Muscle layer of colon (tissue), 2 donors: ENCODE results near the gene ACTR3C.

Experiments used
- H3K27ac ChIP-seq: one replicate; pipeline ENCODE4 v1.7.0; 2013; ENCODE audit warnings: low read depth, mild to moderate bottlenecking, low read length, moderate library complexity
- H3K27me3 ChIP-seq, 2 donors: one replicate each; pipeline ENCODE4 v1.7.0; 2013; ENCODE audit warnings: low read length in 2 of 2, mild to moderate bottlenecking in 2 of 2; ENCODE audit not compliant: insufficient read depth in 2 of 2, control insufficient read depth in 1 of 2
- H3K36me3 ChIP-seq: one replicate; pipeline ENCODE4 v1.7.0; 2013; ENCODE audit warnings: mild to moderate bottlenecking, low read length; ENCODE audit not compliant: insufficient read depth
- H3K4me1 ChIP-seq: one replicate; pipeline ENCODE4 v1.7.0; 2013; ENCODE audit warnings: mild to moderate bottlenecking, low read length; ENCODE audit not compliant: insufficient read depth
- H3K4me3 ChIP-seq, 2 donors: one replicate each; pipeline ENCODE4 v1.7.0; 2013; ENCODE audit warnings: low read length in 2 of 2, low read depth in 1 of 2, mild to moderate bottlenecking in 1 of 2, moderate library complexity in 1 of 2
- H3K9ac ChIP-seq: one replicate; pipeline ENCODE4 v1.7.0; 2013; ENCODE audit warnings: low read length
- H3K9me3 ChIP-seq: one replicate; pipeline ENCODE4 v1.7.0; 2013; ENCODE audit warnings: mild to moderate bottlenecking, low read length
- donor health status: abdominal sarcoma.
- donor health status: Adenocarcinoma of cecum.

ACTR3C gene

GRCh38 chr7:150357771-150358427, 34.6 kb upstream of the ACTR3C start:
- no peaks in the 10 kb centered on the region for H3K36me3 ChIP-seq
- no peak overlapping the region for H3K9ac ChIP-seq
- peaks cover 21% of the 10 kb centered on the region for H3K4me1 ChIP-seq
- no peaks in the 10 kb centered on the region for H3K27me3 ChIP-seq
- no peak overlapping the region for H3K27ac ChIP-seq
- H3K9me3 ChIP-seq, result no peaks in the 10 kb centered on the region
- no peak overlapping the region for H3K4me3 ChIP-seq

GRCh38 chr7:150357270-150357669, 33.9 kb upstream of the ACTR3C start:
- H3K27ac ChIP-seq, result no peak overlapping the region
- no peak overlapping the region for H3K9ac ChIP-seq
- no peaks in the 10 kb centered on the region for H3K36me3 ChIP-seq
- H3K4me1 ChIP-seq, result peaks cover 21% of the 10 kb centered on the region
- H3K9me3 ChIP-seq, result no peaks in the 10 kb centered on the region
- H3K27me3 ChIP-seq, result no peaks in the 10 kb centered on the region
- no peak overlapping the region for H3K4me3 ChIP-seq

- H3K27ac ChIP-seq, result no peak overlapping the region
- H3K4me3 ChIP-seq, result no peak overlapping the region
- H3K4me1 ChIP-seq, result peaks cover 16% of the 10 kb centered on the region
- no peak overlapping the region for H3K9ac ChIP-seq
- no peaks in the 10 kb centered on the region for H3K9me3 ChIP-seq
- no peaks in the 10 kb centered on the region for H3K27me3 ChIP-seq
- no peaks in the 10 kb centered on the region for H3K36me3 ChIP-seq
These were observed 33.0 kb upstream of the ACTR3C start for GRCh38 chr7:150356265-150356897.

- Histone ChIP-seq H3K9ac (no peak overlapping the region), H3K27me3 (no peaks in the 10 kb centered on the region), H3K4me3 (no peak overlapping the region), H3K27ac (peak overlapping the region; percentile 35), H3K4me1 (peaks cover 15% of the 10 kb centered on the region), H3K9me3 (no peaks in the 10 kb centered on the region), H3K36me3 (no peaks in the 10 kb centered on the region)
These were observed 32.3 kb upstream of the ACTR3C start for GRCh38 chr7:150355666-150356059.

- Histone ChIP-seq H3K4me1 (peaks cover 15% of the 10 kb centered on the region), H3K27ac (no peak overlapping the region), H3K9me3 (no peaks in the 10 kb centered on the region), H3K36me3 (no peaks in the 10 kb centered on the region), H3K4me3 (no peak overlapping the region), H3K9ac (no peak overlapping the region), H3K27me3 (no peaks in the 10 kb centered on the region)
These were observed 28.3 kb upstream of the ACTR3C start for GRCh38 chr7:150351587-150352194.

- Histone ChIP-seq H3K27ac (no peak overlapping the region), H3K36me3 (no peaks in the 10 kb centered on the region), H3K27me3 (no peaks in the 10 kb centered on the region), H3K9ac (no peak overlapping the region), H3K4me3 (no peak overlapping the region), H3K4me1 (peaks cover 6% of the 10 kb centered on the region), H3K9me3 (no peaks in the 10 kb centered on the region)
These were observed 23.6 kb upstream of the ACTR3C start for GRCh38 chr7:150346922-150347321.

- Histone ChIP-seq H3K9ac (no peak overlapping the region), H3K4me1 (peaks cover 6% of the 10 kb centered on the region), H3K9me3 (no peaks in the 10 kb centered on the region), H3K4me3 (no peak overlapping the region), H3K36me3 (no peaks in the 10 kb centered on the region), H3K27ac (no peak overlapping the region), H3K27me3 (no peaks in the 10 kb centered on the region)
These were observed 21.7 kb upstream of the ACTR3C start for GRCh38 chr7:150345012-150345411.

- Histone ChIP-seq H3K9ac (no peak overlapping the region), H3K4me3 (no peak overlapping the region), H3K36me3 (no peaks in the 10 kb centered on the region), H3K4me1 (peaks cover 12% of the 10 kb centered on the region), H3K9me3 (no peaks in the 10 kb centered on the region), H3K27ac (no peak overlapping the region), H3K27me3 (no peaks in the 10 kb centered on the region)
These were observed 21.0 kb upstream of the ACTR3C start for GRCh38 chr7:150344299-150344698.

GRCh38 chr7:150343225-150343624, 19.9 kb upstream of the ACTR3C start:
- peaks cover 23% of the 10 kb centered on the region for H3K4me1 ChIP-seq
- H3K9me3 ChIP-seq, result no peaks in the 10 kb centered on the region
- H3K4me3 ChIP-seq, result no peak overlapping the region
- H3K27me3 ChIP-seq, result no peaks in the 10 kb centered on the region
- no peak overlapping the region for H3K27ac ChIP-seq
- peaks cover under 1% of the 10 kb centered on the region for H3K36me3 ChIP-seq
- no peak overlapping the region for H3K9ac ChIP-seq

GRCh38 chr7:150342121-150342408, 18.7 kb upstream of the ACTR3C start:
- Histone ChIP-seq H3K9ac (no peak overlapping the region), H3K4me3 (no peak overlapping the region), H3K27me3 (no peaks in the 10 kb centered on the region), H3K27ac (peak overlapping the region; percentile 86), H3K36me3 (peaks cover 4% of the 10 kb centered on the region), H3K9me3 (no peaks in the 10 kb centered on the region), H3K4me1 (peaks cover 34% of the 10 kb centered on the region)

- no peaks in the 10 kb centered on the region for H3K27me3 ChIP-seq
- H3K4me1 ChIP-seq, result peaks cover 38% of the 10 kb centered on the region
- H3K9me3 ChIP-seq, result no peaks in the 10 kb centered on the region
- H3K27ac ChIP-seq, result peak within 1 kb of the TSS; percentile 86
- peak within 1 kb of the TSS; percentile 74 for H3K9ac ChIP-seq
- peak within 1 kb of the TSS; percentile 50 to 69 for H3K4me3 ChIP-seq
- H3K36me3 ChIP-seq, result peaks cover 4% of the 10 kb centered on the region
These were observed 18.1 kb upstream of the ACTR3C start, which contains the start of gene RARRES2 for GRCh38 chr7:150341263-150342120. RARRES2 (minus strand) TSS chr7:150341629; CDS start chr7:150340609, 1,020 bp downstream.
